Measurements from ENCODE around the gene CDON.

DNA sequence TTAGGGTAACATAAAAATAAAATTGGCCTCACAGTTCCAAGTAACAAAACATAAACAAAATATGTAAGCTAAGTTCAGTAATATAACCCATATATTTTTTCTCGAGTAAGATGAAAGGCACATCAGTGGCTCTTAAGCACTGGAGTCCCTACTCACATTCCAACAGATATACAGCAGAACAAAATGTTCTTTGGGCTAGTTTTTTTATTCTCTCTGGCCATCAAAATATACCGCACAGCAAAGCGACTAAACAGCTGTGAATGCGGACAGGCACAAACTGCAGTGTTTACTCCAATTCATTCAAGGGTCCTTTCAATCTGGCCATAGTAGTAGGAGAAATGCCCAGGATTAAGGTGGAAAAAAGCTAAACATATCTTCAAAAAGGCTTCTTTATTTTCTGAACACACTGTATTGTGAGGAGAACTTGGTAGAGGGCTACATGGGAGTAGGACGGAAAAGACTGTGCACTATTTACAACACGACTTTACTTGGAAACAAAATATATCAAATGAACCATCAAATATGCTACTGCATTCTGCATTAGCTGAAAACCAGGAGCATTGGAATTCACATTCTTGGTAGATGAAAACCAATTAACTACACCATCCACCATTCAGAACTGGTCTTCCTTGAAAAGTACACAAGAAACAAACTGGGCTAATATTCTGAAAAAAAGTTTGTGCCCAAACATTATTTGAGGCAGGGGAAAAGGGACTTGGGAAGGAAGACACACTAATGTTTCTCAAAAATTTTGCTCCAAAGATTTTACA is 4.4 kb downstream of the CDON start:
- TF ChIP-seq NFE2L2 (conservative IDR thresholded peaks at IDR 0.05; ENCODE audit: low read length) (no peak), EHMT2 (IDR thresholded peaks at IDR 0.05; ENCODE audit: low read depth) (no peak), MYC (IDR thresholded peaks at IDR 0.05; ENCODE audit: borderline replicate concordance, low read length) (no peak), PHF8 (IDR thresholded peaks at IDR 0.05; ENCODE audit: borderline replicate concordance, low read depth) (no peak), RFX5 (IDR thresholded peaks at IDR 0.05) (no peak), RAD21 (conservative IDR thresholded peaks at IDR 0.05 in 1 of 2, IDR thresholded peaks at IDR 0.05 in 1 of 2) (no peak)
- TF ChIP-seq, protein P1, sequence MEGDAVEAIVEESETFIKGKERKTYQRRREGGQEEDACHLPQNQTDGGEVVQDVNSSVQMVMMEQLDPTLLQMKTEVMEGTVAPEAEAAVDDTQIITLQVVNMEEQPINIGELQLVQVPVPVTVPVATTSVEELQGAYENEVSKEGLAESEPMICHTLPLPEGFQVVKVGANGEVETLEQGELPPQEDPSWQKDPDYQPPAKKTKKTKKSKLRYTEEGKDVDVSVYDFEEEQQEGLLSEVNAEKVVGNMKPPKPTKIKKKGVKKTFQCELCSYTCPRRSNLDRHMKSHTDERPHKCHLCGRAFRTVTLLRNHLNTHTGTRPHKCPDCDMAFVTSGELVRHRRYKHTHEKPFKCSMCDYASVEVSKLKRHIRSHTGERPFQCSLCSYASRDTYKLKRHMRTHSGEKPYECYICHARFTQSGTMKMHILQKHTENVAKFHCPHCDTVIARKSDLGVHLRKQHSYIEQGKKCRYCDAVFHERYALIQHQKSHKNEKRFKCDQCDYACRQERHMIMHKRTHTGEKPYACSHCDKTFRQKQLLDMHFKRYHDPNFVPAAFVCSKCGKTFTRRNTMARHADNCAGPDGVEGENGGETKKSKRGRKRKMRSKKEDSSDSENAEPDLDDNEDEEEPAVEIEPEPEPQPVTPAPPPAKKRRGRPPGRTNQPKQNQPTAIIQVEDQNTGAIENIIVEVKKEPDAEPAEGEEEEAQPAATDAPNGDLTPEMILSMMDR (IDR thresholded peaks at IDR 0.05) = no peak
- TF ChIP-seq, protein P2, sequence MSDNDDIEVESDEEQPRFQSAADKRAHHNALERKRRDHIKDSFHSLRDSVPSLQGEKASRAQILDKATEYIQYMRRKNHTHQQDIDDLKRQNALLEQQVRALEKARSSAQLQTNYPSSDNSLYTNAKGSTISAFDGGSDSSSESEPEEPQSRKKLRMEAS (IDR thresholded peaks at IDR 0.05) = no peak
- TF ChIP-seq, protein P3, sequence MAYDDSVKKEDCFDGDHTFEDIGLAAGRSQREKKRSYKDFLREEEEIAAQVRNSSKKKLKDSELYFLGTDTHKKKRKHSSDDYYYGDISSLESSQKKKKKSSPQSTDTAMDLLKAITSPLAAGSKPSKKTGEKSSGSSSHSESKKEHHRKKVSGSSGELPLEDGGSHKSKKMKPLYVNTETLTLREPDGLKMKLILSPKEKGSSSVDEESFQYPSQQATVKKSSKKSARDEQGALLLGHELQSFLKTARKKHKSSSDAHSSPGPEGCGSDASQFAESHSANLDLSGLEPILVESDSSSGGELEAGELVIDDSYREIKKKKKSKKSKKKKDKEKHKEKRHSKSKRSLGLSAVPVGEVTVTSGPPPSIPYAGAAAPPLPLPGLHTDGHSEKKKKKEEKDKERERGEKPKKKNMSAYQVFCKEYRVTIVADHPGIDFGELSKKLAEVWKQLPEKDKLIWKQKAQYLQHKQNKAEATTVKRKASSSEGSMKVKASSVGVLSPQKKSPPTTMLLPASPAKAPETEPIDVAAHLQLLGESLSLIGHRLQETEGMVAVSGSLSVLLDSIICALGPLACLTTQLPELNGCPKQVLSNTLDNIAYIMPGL (CRISPR knock-in tag; IDR thresholded peaks at IDR 0.05; ENCODE audit: borderline replicate concordance) = no peak
